ENCODE measurements around the gene PPT2.

The PPT2 gene

GRCh38 chr6:32194825-32195651 lies 41.1 kb downstream of the PPT2 start:
- Histone ChIP-seq H3K4me1 (ENCODE audit: insufficient read depth, low read length) (peaks cover 31% of the 10 kb centered on the region), H3K9ac (ENCODE audit: low read length) (peak overlapping the region; percentile 68), H3K36me3 (ENCODE audit: insufficient read depth, low read length) (no peaks in the 10 kb centered on the region), H3K9me3 (ENCODE audit: low read length) (no peaks in the 10 kb centered on the region), H3K27me3 (ENCODE audit: control insufficient read depth in 1 of 2, insufficient read depth in 2 of 2, low read length in 2 of 2) (no peaks in the 10 kb centered on the region), H3K27ac (ENCODE audit: low read depth, low read length) (peak overlapping the region; percentile 99), H3K4me3 (ENCODE audit: low read depth in 1 of 2, low read length in 2 of 2) (peak overlapping the region; percentile 43 to 62)

GRCh38 chr6:32195652-32195901 lies 41.6 kb downstream of the PPT2 start:
- peak overlapping the region in 1 of 2 donors; percentile 62 for H3K4me3 ChIP-seq (ENCODE audit: low read depth in 1 of 2, low read length in 2 of 2)
- H3K27ac ChIP-seq (ENCODE audit: low read depth, low read length) = peak overlapping the region; percentile 99
- H3K27me3 ChIP-seq (ENCODE audit: control insufficient read depth in 1 of 2, insufficient read depth in 2 of 2, low read length in 2 of 2) = no peaks in the 10 kb centered on the region
- H3K9ac ChIP-seq (ENCODE audit: low read length) = no peak overlapping the region
- no peaks in the 10 kb centered on the region for H3K9me3 ChIP-seq (ENCODE audit: low read length)
- no peaks in the 10 kb centered on the region for H3K36me3 ChIP-seq (ENCODE audit: insufficient read depth, low read length)
- peaks cover 31% of the 10 kb centered on the region for H3K4me1 ChIP-seq (ENCODE audit: insufficient read depth, low read length)

- Histone ChIP-seq H3K9ac (ENCODE audit: low read length) (peak overlapping the region; percentile 100), H3K36me3 (ENCODE audit: insufficient read depth, low read length) (no peaks in the 10 kb centered on the region), H3K4me1 (ENCODE audit: insufficient read depth, low read length) (peaks cover 27% of the 10 kb centered on the region), H3K9me3 (ENCODE audit: low read length) (no peaks in the 10 kb centered on the region), H3K27me3 (ENCODE audit: control insufficient read depth in 1 of 2, insufficient read depth in 2 of 2, low read length in 2 of 2) (no peaks in the 10 kb centered on the region), H3K27ac (ENCODE audit: low read depth, low read length) (peak overlapping the region; percentile 97), H3K4me3 (ENCODE audit: low read depth in 1 of 2, low read length in 2 of 2) (peak overlapping the region; percentile 70 to 91)
These were observed 42.2 kb downstream of the PPT2 start for GRCh38 chr6:32195902-32196681.

- Histone ChIP-seq H3K27ac (ENCODE audit: low read depth, low read length) (peak overlapping the region; percentile 97), H3K9me3 (ENCODE audit: low read length) (no peaks in the 10 kb centered on the region), H3K4me1 (ENCODE audit: insufficient read depth, low read length) (peaks cover 23% of the 10 kb centered on the region), H3K4me3 (ENCODE audit: low read depth in 1 of 2, low read length in 2 of 2) (peak overlapping the region; percentile 70 to 91), H3K27me3 (ENCODE audit: control insufficient read depth in 1 of 2, insufficient read depth in 2 of 2, low read length in 2 of 2) (no peaks in the 10 kb centered on the region), H3K36me3 (ENCODE audit: insufficient read depth, low read length) (no peaks in the 10 kb centered on the region), H3K9ac (ENCODE audit: low read length) (peak overlapping the region; percentile 100)
These were observed 43.0 kb downstream of the PPT2 start for GRCh38 chr6:32196682-32197616.

GRCh38 chr6:32198345-32198696 lies 44.4 kb downstream of the PPT2 start:
- H3K9ac ChIP-seq (ENCODE audit: low read length) = no peak overlapping the region
- H3K36me3 ChIP-seq (ENCODE audit: insufficient read depth, low read length) = no peaks in the 10 kb centered on the region
- H3K27me3 ChIP-seq (ENCODE audit: control insufficient read depth in 1 of 2, insufficient read depth in 2 of 2, low read length in 2 of 2) = no peaks in the 10 kb centered on the region
- no peaks in the 10 kb centered on the region for H3K9me3 ChIP-seq (ENCODE audit: low read length)
- no peak overlapping the region for H3K4me3 ChIP-seq (ENCODE audit: low read depth in 1 of 2, low read length in 2 of 2)
- peaks cover 23% of the 10 kb centered on the region for H3K4me1 ChIP-seq (ENCODE audit: insufficient read depth, low read length)
- no peak overlapping the region for H3K27ac ChIP-seq (ENCODE audit: low read depth, low read length)

GRCh38 chr6:32198866-32199265 lies 44.9 kb downstream of the PPT2 start:
- Histone ChIP-seq H3K27ac (ENCODE audit: low read depth, low read length) (no peak overlapping the region), H3K4me1 (ENCODE audit: insufficient read depth, low read length) (peaks cover 23% of the 10 kb centered on the region), H3K4me3 (ENCODE audit: low read depth in 1 of 2, low read length in 2 of 2) (no peak overlapping the region), H3K9ac (ENCODE audit: low read length) (no peak overlapping the region), H3K27me3 (ENCODE audit: control insufficient read depth in 1 of 2, insufficient read depth in 2 of 2, low read length in 2 of 2) (no peaks in the 10 kb centered on the region), H3K36me3 (ENCODE audit: insufficient read depth, low read length) (no peaks in the 10 kb centered on the region), H3K9me3 (ENCODE audit: low read length) (no peaks in the 10 kb centered on the region)

GRCh38 chr6:32200711-32201475 lies 47.0 kb downstream of the PPT2 start:
- Histone ChIP-seq H3K9ac (ENCODE audit: low read length) (no peak overlapping the region), H3K36me3 (ENCODE audit: insufficient read depth, low read length) (no peaks in the 10 kb centered on the region), H3K4me1 (ENCODE audit: insufficient read depth, low read length) (peaks cover 9% of the 10 kb centered on the region), H3K27ac (ENCODE audit: low read depth, low read length) (no peak overlapping the region), H3K9me3 (ENCODE audit: low read length) (no peaks in the 10 kb centered on the region), H3K27me3 (ENCODE audit: control insufficient read depth in 1 of 2, insufficient read depth in 2 of 2, low read length in 2 of 2) (no peaks in the 10 kb centered on the region), H3K4me3 (ENCODE audit: low read depth in 1 of 2, low read length in 2 of 2) (no peak overlapping the region)

GRCh38 chr6:32202186-32202585 lies 48.2 kb downstream of the PPT2 start:
- Histone ChIP-seq H3K9ac (ENCODE audit: low read length) (no peak overlapping the region), H3K4me3 (ENCODE audit: low read depth in 1 of 2, low read length in 2 of 2) (no peak overlapping the region), H3K27me3 (ENCODE audit: control insufficient read depth in 1 of 2, insufficient read depth in 2 of 2, low read length in 2 of 2) (no peaks in the 10 kb centered on the region), H3K9me3 (ENCODE audit: low read length) (no peaks in the 10 kb centered on the region), H3K4me1 (ENCODE audit: insufficient read depth, low read length) (peaks cover 2% of the 10 kb centered on the region), H3K36me3 (ENCODE audit: insufficient read depth, low read length) (no peaks in the 10 kb centered on the region), H3K27ac (ENCODE audit: low read depth, low read length) (no peak overlapping the region)

GRCh38 chr6:32203426-32204267 lies 49.7 kb downstream of the PPT2 start:
- Histone ChIP-seq H3K36me3 (ENCODE audit: insufficient read depth, low read length) (no peaks in the 10 kb centered on the region), H3K27ac (ENCODE audit: low read depth, low read length) (no peak overlapping the region), H3K27me3 (ENCODE audit: control insufficient read depth in 1 of 2, insufficient read depth in 2 of 2, low read length in 2 of 2) (no peaks in the 10 kb centered on the region), H3K4me1 (ENCODE audit: insufficient read depth, low read length) (no peaks in the 10 kb centered on the region), H3K9ac (ENCODE audit: low read length) (no peak overlapping the region), H3K9me3 (ENCODE audit: low read length) (no peaks in the 10 kb centered on the region), H3K4me3 (ENCODE audit: low read depth in 1 of 2, low read length in 2 of 2) (no peak overlapping the region)

- no peaks in the 10 kb centered on the region for H3K4me1 ChIP-seq (ENCODE audit: insufficient read depth, low read length)
- H3K9ac ChIP-seq (ENCODE audit: low read length) = no peak overlapping the region
- no peaks in the 10 kb centered on the region for H3K9me3 ChIP-seq (ENCODE audit: low read length)
- no peaks in the 10 kb centered on the region for H3K36me3 ChIP-seq (ENCODE audit: insufficient read depth, low read length)
- H3K27ac ChIP-seq (ENCODE audit: low read depth, low read length) = no peak overlapping the region
- no peak overlapping the region for H3K4me3 ChIP-seq (ENCODE audit: low read depth in 1 of 2, low read length in 2 of 2)
- H3K27me3 ChIP-seq (ENCODE audit: control insufficient read depth in 1 of 2, insufficient read depth in 2 of 2, low read length in 2 of 2) = no peaks in the 10 kb centered on the region
These were observed 50.4 kb downstream of the PPT2 start for GRCh38 chr6:32204268-32204715.
